ENCODE measurements around the gene ASPA.

The ASPA gene

DNA sequence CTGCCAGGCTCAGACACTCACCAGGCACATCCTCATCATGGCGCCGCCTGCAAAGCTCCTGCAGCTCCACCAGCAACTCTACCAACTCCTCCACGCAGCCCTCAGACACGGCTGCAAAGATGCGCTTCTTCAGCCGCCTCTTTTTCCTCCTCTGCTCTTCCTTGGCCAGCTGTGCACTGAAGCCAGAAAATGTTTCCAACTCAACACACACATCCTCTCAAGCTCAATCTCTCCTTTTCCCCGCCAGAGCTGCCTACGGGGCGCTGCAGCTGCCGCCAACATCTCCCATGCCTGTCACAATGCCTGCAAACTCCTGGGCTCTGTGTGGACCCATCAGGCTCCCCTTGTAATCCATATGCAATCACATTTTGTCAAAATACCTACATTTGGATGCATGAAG, 67.7 kb downstream of the ASPA start:
- Histone ChIP-seq H3K79me2 (no peaks in the 10 kb centered on the region), H3K27me3 (ENCODE audit: control insufficient read depth, insufficient read depth, low read length) (no peaks in the 10 kb centered on the region), H3K27ac (no peak overlapping the region), H3K36me3 (ENCODE audit: control insufficient read depth, insufficient read depth, low read length) (no peaks in the 10 kb centered on the region), H3K9ac (no peak overlapping the region), H3K9me3 (ENCODE audit: control insufficient read depth, low read length) (no peaks in the 10 kb centered on the region), H2AFZ (no peak overlapping the region), H3K4me3 (ENCODE audit: low read depth, low read length) (no peak overlapping the region), H3K4me1 (no peaks in the 10 kb centered on the region), H3K4me2 (ENCODE audit: low read length) (no peak overlapping the region)
- TF ChIP-seq, protein P1, sequence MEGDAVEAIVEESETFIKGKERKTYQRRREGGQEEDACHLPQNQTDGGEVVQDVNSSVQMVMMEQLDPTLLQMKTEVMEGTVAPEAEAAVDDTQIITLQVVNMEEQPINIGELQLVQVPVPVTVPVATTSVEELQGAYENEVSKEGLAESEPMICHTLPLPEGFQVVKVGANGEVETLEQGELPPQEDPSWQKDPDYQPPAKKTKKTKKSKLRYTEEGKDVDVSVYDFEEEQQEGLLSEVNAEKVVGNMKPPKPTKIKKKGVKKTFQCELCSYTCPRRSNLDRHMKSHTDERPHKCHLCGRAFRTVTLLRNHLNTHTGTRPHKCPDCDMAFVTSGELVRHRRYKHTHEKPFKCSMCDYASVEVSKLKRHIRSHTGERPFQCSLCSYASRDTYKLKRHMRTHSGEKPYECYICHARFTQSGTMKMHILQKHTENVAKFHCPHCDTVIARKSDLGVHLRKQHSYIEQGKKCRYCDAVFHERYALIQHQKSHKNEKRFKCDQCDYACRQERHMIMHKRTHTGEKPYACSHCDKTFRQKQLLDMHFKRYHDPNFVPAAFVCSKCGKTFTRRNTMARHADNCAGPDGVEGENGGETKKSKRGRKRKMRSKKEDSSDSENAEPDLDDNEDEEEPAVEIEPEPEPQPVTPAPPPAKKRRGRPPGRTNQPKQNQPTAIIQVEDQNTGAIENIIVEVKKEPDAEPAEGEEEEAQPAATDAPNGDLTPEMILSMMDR (IDR thresholded peaks at IDR 0.05), result no peak

DNA sequence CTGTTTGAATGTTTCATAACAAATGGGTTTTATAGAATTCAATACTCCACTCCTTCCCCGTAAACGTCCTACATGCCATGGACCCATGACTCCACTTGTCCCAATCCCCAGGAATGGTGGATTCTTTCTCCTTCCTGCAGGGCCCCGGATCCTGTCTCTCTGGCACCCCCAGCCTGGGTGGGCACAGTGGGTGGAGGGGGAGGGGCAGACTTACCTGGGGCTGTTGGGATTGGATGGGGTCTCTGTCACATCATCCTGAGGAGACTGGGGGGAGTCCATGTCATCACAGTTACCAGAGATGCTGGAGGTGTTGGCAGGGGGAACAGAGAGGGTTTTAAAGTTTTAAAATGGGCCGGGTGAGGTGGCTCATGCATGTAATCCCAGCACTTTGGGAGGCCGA, 68.6 kb downstream of the ASPA start:
- Histone ChIP-seq H3K4me3 (ENCODE audit: low read depth, low read length) (no peak overlapping the region), H3K36me3 (ENCODE audit: control insufficient read depth, insufficient read depth, low read length) (no peaks in the 10 kb centered on the region), H3K27me3 (ENCODE audit: control insufficient read depth, insufficient read depth, low read length) (no peaks in the 10 kb centered on the region), H3K27ac (no peak overlapping the region), H3K4me2 (ENCODE audit: low read length) (no peak overlapping the region), H2AFZ (no peak overlapping the region), H3K79me2 (no peaks in the 10 kb centered on the region), H3K4me1 (no peaks in the 10 kb centered on the region), H3K9ac (no peak overlapping the region), H3K9me3 (ENCODE audit: control insufficient read depth, low read length) (no peaks in the 10 kb centered on the region)
- TF ChIP-seq, protein P1 (IDR thresholded peaks at IDR 0.05), result no peak

DNA sequence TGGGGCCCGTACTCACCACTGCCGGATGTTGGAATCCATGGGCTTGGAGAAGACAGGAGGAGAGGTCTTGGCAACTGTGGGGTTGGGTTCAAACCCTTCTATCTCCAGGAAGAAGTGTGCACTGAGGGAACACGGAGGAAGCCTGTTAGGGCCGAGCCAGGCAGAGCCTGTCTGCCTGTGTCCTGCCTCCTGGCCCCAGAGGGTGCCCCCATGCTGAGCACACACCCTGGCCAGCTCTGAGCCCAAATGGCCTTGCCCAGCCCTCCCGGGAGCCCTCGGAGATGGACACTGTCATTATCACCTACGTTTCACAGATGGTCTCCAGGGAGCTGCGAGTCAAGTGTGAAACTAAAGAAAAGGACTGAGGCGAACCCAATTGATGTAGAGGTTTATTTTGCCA, 69.4 kb downstream of the ASPA start:
- Histone ChIP-seq H3K4me2 (ENCODE audit: low read length) (no peak overlapping the region), H3K36me3 (ENCODE audit: control insufficient read depth, insufficient read depth, low read length) (no peaks in the 10 kb centered on the region), H2AFZ (no peak overlapping the region), H3K27ac (no peak overlapping the region), H3K4me1 (no peaks in the 10 kb centered on the region), H3K9me3 (ENCODE audit: control insufficient read depth, low read length) (no peaks in the 10 kb centered on the region), H3K9ac (no peak overlapping the region), H3K27me3 (ENCODE audit: control insufficient read depth, insufficient read depth, low read length) (no peaks in the 10 kb centered on the region), H3K79me2 (no peaks in the 10 kb centered on the region), H3K4me3 (ENCODE audit: low read depth, low read length) (no peak overlapping the region)
- TF ChIP-seq, protein P1 (IDR thresholded peaks at IDR 0.05), result no peak

DNA sequence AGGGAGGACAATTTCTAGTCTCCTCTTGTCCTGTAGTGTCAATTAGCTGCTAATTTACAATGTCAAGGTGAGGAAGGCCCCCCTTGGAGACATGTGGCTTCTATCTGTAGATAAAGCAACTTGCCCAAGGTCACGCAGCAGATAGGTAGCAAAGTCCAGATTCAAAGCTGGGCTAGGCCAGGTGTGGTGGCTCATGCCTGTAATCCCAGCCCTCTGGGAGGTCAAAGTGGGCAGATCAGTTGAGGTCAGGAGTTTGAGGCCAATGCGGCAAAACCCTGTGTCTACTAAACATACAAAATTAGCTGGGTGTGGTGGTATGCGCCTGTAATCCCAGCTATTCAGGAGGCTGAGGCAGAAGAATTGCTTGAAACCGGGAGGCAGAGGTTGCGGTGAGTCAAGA, 70.7 kb downstream of the ASPA start:
- Histone ChIP-seq H3K9ac (no peak overlapping the region), H3K4me1 (no peaks in the 10 kb centered on the region), H3K4me3 (ENCODE audit: low read depth, low read length) (no peak overlapping the region), H3K36me3 (ENCODE audit: control insufficient read depth, insufficient read depth, low read length) (no peaks in the 10 kb centered on the region), H3K9me3 (ENCODE audit: control insufficient read depth, low read length) (no peaks in the 10 kb centered on the region), H2AFZ (no peak overlapping the region), H3K27me3 (ENCODE audit: control insufficient read depth, insufficient read depth, low read length) (no peaks in the 10 kb centered on the region), H3K27ac (no peak overlapping the region), H3K79me2 (no peaks in the 10 kb centered on the region), H3K4me2 (ENCODE audit: low read length) (no peak overlapping the region)
- TF ChIP-seq, protein P1 (IDR thresholded peaks at IDR 0.05), result no peak

DNA sequence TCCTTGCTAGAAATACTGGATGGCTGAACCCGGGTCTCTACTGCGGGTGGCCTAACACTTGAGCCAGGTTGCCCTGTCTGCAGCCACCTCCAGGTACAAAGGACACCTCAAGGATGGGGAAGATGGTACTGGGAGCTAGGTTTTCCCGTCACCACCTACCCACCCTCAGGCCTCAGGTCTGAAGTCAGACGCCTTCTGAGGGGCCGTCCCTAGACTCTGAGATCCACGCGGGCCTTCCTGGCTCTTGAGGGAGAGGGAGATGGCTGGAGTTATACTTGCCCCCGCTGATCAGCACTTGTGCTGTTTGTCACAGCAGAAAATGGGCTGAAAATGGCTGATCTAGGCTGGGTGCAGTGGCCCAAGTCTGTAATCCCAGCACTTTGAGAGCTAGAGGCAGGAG, 71.2 kb downstream of the ASPA start:
- Histone ChIP-seq H3K9me3 (ENCODE audit: control insufficient read depth, low read length) (no peaks in the 10 kb centered on the region), H3K4me2 (ENCODE audit: low read length) (no peak overlapping the region), H3K9ac (no peak overlapping the region), H3K79me2 (no peaks in the 10 kb centered on the region), H2AFZ (no peak overlapping the region), H3K27ac (no peak overlapping the region), H3K27me3 (ENCODE audit: control insufficient read depth, insufficient read depth, low read length) (no peaks in the 10 kb centered on the region), H3K4me3 (ENCODE audit: low read depth, low read length) (no peak overlapping the region), H3K36me3 (ENCODE audit: control insufficient read depth, insufficient read depth, low read length) (no peaks in the 10 kb centered on the region), H3K4me1 (no peaks in the 10 kb centered on the region)
- TF ChIP-seq, protein P1 (IDR thresholded peaks at IDR 0.05), result no peak

Data from parathyroid adenoma (tissue), 2 donors.